Hepatocyte (in vitro differentiated cells): Measurements from ENCODE around the gene RB1. TPM values are rescaled to one million over a fixed set of nuclear protein-coding genes. Genes with fewer than 3 reads are reported as not detected.

Source experiments
- DNase-seq: peaks from one replicate; pipeline ENCODE4 v3.0.0-alpha.2; 2016; ENCODE audit warnings: low spot score
- H2AFZ ChIP-seq: fragments of 200-600 bp; sonication (generic); 2 replicates; pipeline ENCODE4 v1.6.0; 2016; ENCODE audit warnings: antibody characterized with exemption, mild to moderate bottlenecking
- H3K27ac ChIP-seq: fragments of 200-600 bp; sonication (generic); 2 replicates; pipeline ENCODE4 v1.5.1; 2016; ENCODE audit warnings: mild to moderate bottlenecking
- H3K27me3 ChIP-seq: fragments of 200-600 bp; sonication (generic); 2 replicates; pipeline ENCODE4 v1.6.1; 2016
- H3K36me3 ChIP-seq: fragments of 200-600 bp; sonication (generic); replicated peaks from 2 replicates; pipeline ENCODE4 v1.5.1; 2016; ENCODE audit warnings: low read depth; ENCODE audit not compliant: insufficient read depth
- H3K4me1 ChIP-seq: fragments of 200-600 bp; sonication (generic); 2 replicates; pipeline ENCODE4 v1.5.1; 2016; ENCODE audit warnings: mild to moderate bottlenecking, moderate library complexity; ENCODE audit not compliant: insufficient read depth
- H3K4me2 ChIP-seq: fragments of 200-600 bp; sonication (generic); 2 replicates; pipeline ENCODE4 v1.6.0; 2016
- H3K4me3 ChIP-seq: fragments of 200-600 bp; sonication (generic); 2 replicates; pipeline ENCODE4 v1.5.1; 2016; ENCODE audit warnings: mild to moderate bottlenecking
- H3K79me2 ChIP-seq: fragments of 200-600 bp; sonication (generic); 2 replicates; pipeline ENCODE4 v1.6.0; 2017; ENCODE audit warnings: mild to moderate bottlenecking
- H3K9me2 ChIP-seq: fragments of 200-600 bp; sonication (generic); replicated peaks from 2 replicates; pipeline ENCODE4 v1.6.0; 2017; ENCODE audit warnings: mild to moderate bottlenecking; ENCODE audit not compliant: insufficient read depth
- H3K9me3 ChIP-seq: fragments of 200-600 bp; sonication (generic); 2 replicates; pipeline ENCODE4 v1.5.1; 2016; ENCODE audit warnings: low read depth, mild to moderate bottlenecking
- H4K20me1 ChIP-seq: fragments of 200-600 bp; sonication (generic); 2 replicates; pipeline ENCODE4 v1.6.0; 2016; ENCODE audit warnings: mild to moderate bottlenecking; ENCODE audit not compliant: insufficient read depth, poor library complexity, severe bottlenecking
- EZH2 ChIP-seq: fragments of 200-600 bp; sonication (generic); IDR thresholded peaks from 2 replicates; pipeline ENCODE4 v1.6.1; 2016; ENCODE audit warnings: antibody characterized with exemption, mild to moderate bottlenecking, borderline replicate concordance
- EZH2phosphoT487 ChIP-seq: fragments of 200-600 bp; sonication (generic); IDR thresholded peaks from one replicate; pipeline ENCODE4 v1.6.1; 2018; ENCODE audit warnings: antibody characterized with exemption, mild to moderate bottlenecking, low read depth, moderate library complexity; ENCODE audit not compliant: unreplicated experiment, severe bottlenecking
- WGBS: methylation state at CpG from one replicate; pipeline ENCODE4 v1.1.6; 2016; ENCODE audit warnings: low lambda C conversion rate; ENCODE audit errors: missing lambda C conversion rate; 5-methylcytosine and 5-hydroxymethylcytosine counted together
- polyA plus RNA-seq: library from polyadenylated mRNA; unstranded; fragments of >200 nt; fragmentation: Nextera tagmentation; extraction: Ambion mirVana; gene quantifications from 2 replicates; pipeline ENCODE4 v1.2.1, GENCODE V29; 2016
- total RNA-seq: library from RNA; depleted of rRNA; stranded (reverse); fragments of >200 nt; gene quantifications from 2 replicates; pipeline ENCODE4 v1.2.3, GENCODE V29; 2014
- TF ChIP-seq, protein P1 (sequence below): fragments of 200-600 bp; sonication (generic); IDR thresholded peaks from 2 replicates; pipeline ENCODE4 v1.5.1; 2016; ENCODE audit warnings: antibody characterized with exemption, mild to moderate bottlenecking; ENCODE audit not compliant: poor library complexity

RB1 gene
- total and polyA plus RNA-seq, 2 experiments from 2014 or later, result 17.5 to 45.1 TPM

GRCh38 chr13:48316826-48317510 is 13.4 kb downstream of the RB1 start:
- Histone ChIP-seq H3K27ac (no peak overlapping the region), H3K79me2 (peaks cover 28% of the 10 kb centered on the region)
- TF ChIP-seq, protein P1, sequence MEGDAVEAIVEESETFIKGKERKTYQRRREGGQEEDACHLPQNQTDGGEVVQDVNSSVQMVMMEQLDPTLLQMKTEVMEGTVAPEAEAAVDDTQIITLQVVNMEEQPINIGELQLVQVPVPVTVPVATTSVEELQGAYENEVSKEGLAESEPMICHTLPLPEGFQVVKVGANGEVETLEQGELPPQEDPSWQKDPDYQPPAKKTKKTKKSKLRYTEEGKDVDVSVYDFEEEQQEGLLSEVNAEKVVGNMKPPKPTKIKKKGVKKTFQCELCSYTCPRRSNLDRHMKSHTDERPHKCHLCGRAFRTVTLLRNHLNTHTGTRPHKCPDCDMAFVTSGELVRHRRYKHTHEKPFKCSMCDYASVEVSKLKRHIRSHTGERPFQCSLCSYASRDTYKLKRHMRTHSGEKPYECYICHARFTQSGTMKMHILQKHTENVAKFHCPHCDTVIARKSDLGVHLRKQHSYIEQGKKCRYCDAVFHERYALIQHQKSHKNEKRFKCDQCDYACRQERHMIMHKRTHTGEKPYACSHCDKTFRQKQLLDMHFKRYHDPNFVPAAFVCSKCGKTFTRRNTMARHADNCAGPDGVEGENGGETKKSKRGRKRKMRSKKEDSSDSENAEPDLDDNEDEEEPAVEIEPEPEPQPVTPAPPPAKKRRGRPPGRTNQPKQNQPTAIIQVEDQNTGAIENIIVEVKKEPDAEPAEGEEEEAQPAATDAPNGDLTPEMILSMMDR, result no peak
- TF ChIP-seq EZH2 (no peak), EZH2phosphoT487 (no peak)

GRCh38 chr13:48317511-48318376 is 14.2 kb downstream of the RB1 start:
- TF ChIP-seq, protein P1, result no peak
- TF ChIP-seq EZH2 (no peak), EZH2phosphoT487 (no peak)
- H3K79me2 ChIP-seq, result peaks cover 34% of the 10 kb centered on the region
- DNase-seq, result no peak

More at GRCh38 chr13:48316826-48317510, 13.4 kb downstream of the RB1 start:
- Histone ChIP-seq H3K9me3 (no peaks in the 10 kb centered on the region), H3K4me1 (no peaks in the 10 kb centered on the region), H3K9me2 (no peaks in the 10 kb centered on the region), H2AFZ (no peak overlapping the region), H3K4me2 (no peak overlapping the region), H3K4me3 (no peak overlapping the region), H3K27me3 (no peaks in the 10 kb centered on the region), H3K36me3 (no peaks in the 10 kb centered on the region), H4K20me1 (no peaks in the 10 kb centered on the region)
- no peak for DNase-seq
- 97% methylated on average over 43 of the region's 43 CpGs for WGBS

DNA sequence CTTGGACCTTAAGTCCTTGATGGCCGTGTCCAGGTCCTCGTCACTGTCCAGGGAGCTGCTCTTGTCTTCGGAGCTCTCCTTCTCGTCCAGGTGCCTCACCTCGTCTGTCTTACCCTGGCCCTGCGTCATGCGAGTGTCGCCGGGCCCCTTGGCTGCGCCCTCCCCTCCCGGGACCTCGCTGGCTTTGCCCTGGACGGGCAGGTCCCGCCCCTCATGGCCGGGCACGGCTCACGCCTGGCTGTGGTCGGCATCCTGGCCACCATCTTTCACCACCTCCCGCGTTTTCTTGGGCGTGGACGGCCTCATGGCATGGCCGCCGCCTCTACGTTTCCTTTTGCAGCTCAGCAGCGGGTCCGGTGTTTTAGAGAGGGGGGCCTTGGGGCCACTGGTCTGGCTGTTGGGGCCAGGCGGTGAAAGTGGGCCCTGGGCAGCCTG is 14.8 kb downstream of the RB1 start:
- TF ChIP-seq EZH2 (no peak), EZH2phosphoT487 (no peak)
- TF ChIP-seq, protein P1, result no peak
- Histone ChIP-seq H3K9me2 (no peaks in the 10 kb centered on the region), H3K36me3 (no peaks in the 10 kb centered on the region), H3K4me2 (no peak overlapping the region), H3K27ac (no peak overlapping the region), H2AFZ (no peak overlapping the region), H3K79me2 (peaks cover 31% of the 10 kb centered on the region), H3K4me3 (no peak overlapping the region), H3K9me3 (no peaks in the 10 kb centered on the region), H3K27me3 (no peaks in the 10 kb centered on the region), H3K4me1 (no peaks in the 10 kb centered on the region), H4K20me1 (no peaks in the 10 kb centered on the region)
- DNase-seq, result no peak
- 98% methylated on average over 20 of the region's 28 CpGs for WGBS

More at GRCh38 chr13:48317511-48318376, 14.2 kb downstream of the RB1 start:
- H3K9me3 ChIP-seq, result no peaks in the 10 kb centered on the region
- no peaks in the 10 kb centered on the region for H4K20me1 ChIP-seq
- no peaks in the 10 kb centered on the region for H3K27me3 ChIP-seq
- no peak overlapping the region for H3K4me2 ChIP-seq
- no peaks in the 10 kb centered on the region for H3K36me3 ChIP-seq
- no peaks in the 10 kb centered on the region for H3K4me1 ChIP-seq
- no peak overlapping the region for H3K27ac ChIP-seq
- H3K4me3 ChIP-seq, result no peak overlapping the region
- no peaks in the 10 kb centered on the region for H3K9me2 ChIP-seq
- no peak overlapping the region for H2AFZ ChIP-seq
- 98% methylated on average over 40 of the region's 41 CpGs for WGBS
